Astrocyte of the cerebellum (primary cell): ENCODE results near the gene AMBN.

Experiments
- DNase-seq: peaks from one replicate; pipeline ENCODE4 v3.0.0-alpha.2; 2011; ENCODE audit warnings: low read depth
- H3K4me3 ChIP-seq: 2 replicates; pipeline ENCODE4 v1.5.1; 2011; ENCODE audit warnings: mild to moderate bottlenecking, low read depth, low read length, moderate library complexity
- in situ Hi-C: cut with HindIII; loops from 2 replicates; pipeline ENCODE4 v1.10.0; 2017; ENCODE audit warnings: low sequenced_read_pairs
- TF ChIP-seq, protein P1 (sequence below): IDR thresholded peaks from 2 replicates; pipeline ENCODE4 v1.5.1; 2012; ENCODE audit warnings: low read length, low read depth, moderate library complexity, mild to moderate bottlenecking; ENCODE audit errors: missing control alignments

AMBN gene

DNA sequence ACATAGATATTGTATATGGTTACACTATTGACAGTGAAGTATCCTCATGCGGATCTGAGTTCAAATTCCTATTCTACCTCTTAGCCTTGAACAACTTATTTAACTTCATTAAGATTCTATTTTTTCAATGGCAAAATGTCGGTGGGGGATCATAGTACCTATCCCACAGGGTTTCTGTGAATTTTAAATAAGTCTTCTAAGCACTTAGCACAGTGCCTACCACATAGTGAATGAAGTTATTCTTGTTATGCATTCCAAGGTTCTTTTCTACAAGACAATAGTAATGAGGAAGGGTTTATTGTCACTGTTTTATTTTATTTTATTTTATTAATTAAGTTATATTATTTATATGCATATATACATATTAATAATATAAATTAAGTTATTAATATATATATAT, 27.7 kb downstream of the AMBN start:
- no peak overlapping the region for H3K4me3 ChIP-seq
- DNase-seq, result no peak
- TF ChIP-seq, protein P1, sequence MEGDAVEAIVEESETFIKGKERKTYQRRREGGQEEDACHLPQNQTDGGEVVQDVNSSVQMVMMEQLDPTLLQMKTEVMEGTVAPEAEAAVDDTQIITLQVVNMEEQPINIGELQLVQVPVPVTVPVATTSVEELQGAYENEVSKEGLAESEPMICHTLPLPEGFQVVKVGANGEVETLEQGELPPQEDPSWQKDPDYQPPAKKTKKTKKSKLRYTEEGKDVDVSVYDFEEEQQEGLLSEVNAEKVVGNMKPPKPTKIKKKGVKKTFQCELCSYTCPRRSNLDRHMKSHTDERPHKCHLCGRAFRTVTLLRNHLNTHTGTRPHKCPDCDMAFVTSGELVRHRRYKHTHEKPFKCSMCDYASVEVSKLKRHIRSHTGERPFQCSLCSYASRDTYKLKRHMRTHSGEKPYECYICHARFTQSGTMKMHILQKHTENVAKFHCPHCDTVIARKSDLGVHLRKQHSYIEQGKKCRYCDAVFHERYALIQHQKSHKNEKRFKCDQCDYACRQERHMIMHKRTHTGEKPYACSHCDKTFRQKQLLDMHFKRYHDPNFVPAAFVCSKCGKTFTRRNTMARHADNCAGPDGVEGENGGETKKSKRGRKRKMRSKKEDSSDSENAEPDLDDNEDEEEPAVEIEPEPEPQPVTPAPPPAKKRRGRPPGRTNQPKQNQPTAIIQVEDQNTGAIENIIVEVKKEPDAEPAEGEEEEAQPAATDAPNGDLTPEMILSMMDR, result no peak
- in situ Hi-C loops, result no loop called here

DNA sequence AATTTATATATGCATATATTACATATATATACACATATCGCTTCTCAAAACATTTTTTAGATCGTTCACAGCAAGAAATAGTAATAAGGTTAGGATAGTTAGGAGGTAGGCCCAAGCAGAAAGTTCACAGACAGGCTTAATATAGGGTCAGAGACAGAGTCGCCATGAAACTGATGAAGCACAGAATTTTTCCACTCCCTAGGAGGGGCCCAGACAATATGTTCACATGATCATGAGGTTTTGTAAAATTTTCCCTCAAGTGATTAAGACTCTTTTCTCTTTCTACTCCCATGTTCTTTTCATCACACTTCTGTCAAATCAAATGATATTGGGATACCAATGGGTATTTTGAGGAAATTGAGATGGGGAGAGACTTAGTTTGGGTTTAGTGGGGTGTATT, 31.3 kb downstream of the AMBN start:
- no peak for DNase-seq
- TF ChIP-seq, protein P1, result no peak
- in situ Hi-C loops, result no loop called here

DNA sequence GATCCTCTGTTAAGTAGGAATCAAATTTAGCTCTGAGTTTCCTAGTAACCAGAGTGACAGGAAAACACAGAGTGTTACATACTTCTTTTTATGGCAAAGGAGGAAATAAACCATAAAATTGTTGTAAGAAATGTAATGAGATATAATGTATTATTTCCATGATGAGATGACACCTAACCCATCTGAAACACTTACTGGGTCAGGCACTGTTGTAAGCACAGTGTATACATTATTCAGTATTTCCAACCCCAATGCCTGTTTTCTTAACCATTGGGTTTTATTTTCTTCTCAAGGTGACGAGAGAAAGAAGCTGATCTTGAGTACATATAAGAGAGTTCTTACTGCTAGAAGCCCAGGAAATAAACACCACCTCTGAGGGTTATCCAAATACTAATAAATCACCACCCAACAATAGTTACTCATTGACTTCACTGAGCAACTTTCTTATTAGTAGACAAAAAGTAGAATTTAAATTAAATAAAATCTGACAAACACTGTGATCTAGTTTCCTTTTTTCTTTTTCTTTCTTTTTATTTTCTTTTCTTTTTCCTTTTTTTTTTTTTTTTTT, 32.3 kb downstream of the AMBN start:
- in situ Hi-C loops, result no loop called here
- no peak overlapping the region for H3K4me3 ChIP-seq
- DNase-seq, result no peak
- TF ChIP-seq, protein P1, result no peak

More for the DNA sequence above, 31.3 kb downstream of the AMBN start:
- no peak overlapping the region for H3K4me3 ChIP-seq

DNA sequence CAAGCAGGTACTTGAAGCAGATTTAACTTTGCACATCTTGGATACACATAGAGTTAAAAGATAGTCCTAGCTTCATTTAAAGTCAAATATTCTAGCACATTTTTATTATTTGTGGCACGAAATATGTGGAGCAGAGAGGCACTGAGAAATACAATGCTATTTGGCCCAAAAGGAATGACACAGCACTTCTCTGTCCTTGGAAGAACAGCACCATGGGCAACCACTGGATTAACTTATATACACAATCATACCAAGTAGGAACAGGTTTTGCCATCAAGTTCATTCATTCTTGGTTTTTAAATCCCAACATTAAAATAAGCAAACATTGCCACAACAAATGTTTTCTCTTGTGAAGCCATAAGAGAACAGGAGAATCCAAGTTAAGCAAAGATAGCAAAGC, 35.6 kb downstream of the AMBN start:
- H3K4me3 ChIP-seq, result no peak overlapping the region
- in situ Hi-C loops, result no loop called here
- no peak for DNase-seq
- TF ChIP-seq, protein P1, result no peak

DNA sequence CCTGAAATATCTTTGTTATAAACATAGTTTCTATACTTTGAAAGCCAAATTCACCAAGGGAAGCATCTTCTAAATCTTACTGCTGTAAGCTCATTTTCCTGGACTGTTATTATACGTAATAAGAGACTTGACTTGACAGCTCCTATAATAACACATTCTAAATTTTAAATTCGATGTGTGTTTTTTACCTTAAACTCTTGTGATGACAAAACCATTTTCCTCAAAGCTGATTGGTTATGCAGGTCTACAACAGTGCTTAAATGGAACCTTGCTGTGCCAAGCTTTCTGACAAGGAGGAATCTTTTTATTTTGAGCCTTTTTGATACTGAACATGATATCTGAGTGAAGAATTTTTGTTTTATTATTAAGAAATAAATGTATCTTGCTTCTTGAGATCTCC, 36.4 kb downstream of the AMBN start, which contains the start of gene ENAM:
TSS of gene ENAM (plus strand) at position 301 of the 400 bp plus-strand sequence. CDS start 757 bp downstream, outside the sequence.
- in situ Hi-C loops, result no loop called here
- no peak for DNase-seq
- no peak within 1 kb of the TSS for H3K4me3 ChIP-seq
- TF ChIP-seq, protein P1, result no peak

DNA sequence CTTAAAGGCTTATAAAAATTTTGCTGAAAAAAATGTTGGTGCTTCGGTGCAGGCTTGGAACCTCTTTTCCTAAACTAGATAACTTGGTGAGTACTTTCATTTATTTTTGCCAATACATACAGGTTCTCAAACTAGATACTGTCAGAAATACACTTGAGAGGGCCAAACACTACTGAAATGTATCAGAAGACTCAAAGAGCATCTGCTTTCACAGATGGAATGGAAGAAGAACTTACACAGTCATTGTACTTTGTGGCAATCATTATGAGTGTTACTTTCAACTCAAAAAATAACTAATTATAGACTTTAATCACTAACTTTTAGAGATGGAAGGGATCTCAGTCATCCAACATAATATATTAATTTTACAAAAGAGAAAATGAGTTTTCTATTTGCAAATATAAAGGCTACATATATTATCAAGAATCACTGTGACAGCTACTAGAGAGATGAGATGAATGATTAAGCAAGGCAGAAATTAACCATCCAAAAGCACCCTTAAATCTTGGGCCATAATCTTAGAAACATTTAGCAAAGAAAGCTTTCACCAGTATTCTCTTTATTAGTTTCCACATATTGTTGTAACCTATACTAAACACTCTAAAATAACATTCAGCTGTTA, 37.5 kb downstream of the AMBN start:
- TF ChIP-seq, protein P1, result no peak
- H3K4me3 ChIP-seq, result no peak overlapping the region
- no peak for DNase-seq
- in situ Hi-C loops, result no loop called here
